SJCRH30 (cell line): ENCODE results near the gene ZNF385B. TPM values are rescaled to one million over a fixed set of nuclear protein-coding genes. Genes with fewer than 3 reads are reported as not detected.

Experiments
- DNase-seq, 2 experiments: peaks; one replicate each; pipeline ENCODE4 v3.0.0-alpha.2; 2015 to 2020
- H3K27ac ChIP-seq: fragments of 250-450 bp; sonication (Bioruptor Pico); 2 replicates; pipeline ENCODE4 v1.5.1; 2020; ENCODE audit warnings: mild to moderate bottlenecking, moderate library complexity
- H3K27me3 ChIP-seq: fragments of 250-450 bp; sonication (Bioruptor Pico); 2 replicates; pipeline ENCODE4 v1.5.1; 2020; ENCODE audit warnings: mild to moderate bottlenecking, moderate library complexity
- H3K36me3 ChIP-seq: fragments of 250-450 bp; sonication (Bioruptor Pico); 2 replicates; pipeline ENCODE4 v1.5.1; 2020; ENCODE audit warnings: mild to moderate bottlenecking, moderate library complexity
- H3K4me1 ChIP-seq: fragments of 250-450 bp; sonication (Bioruptor Pico); 2 replicates; pipeline ENCODE4 v1.5.1; 2020; ENCODE audit warnings: mild to moderate bottlenecking, moderate library complexity
- H3K4me3 ChIP-seq: fragments of 250-450 bp; sonication (Bioruptor Pico); 2 replicates; pipeline ENCODE4 v1.5.1; 2020; ENCODE audit warnings: mild to moderate bottlenecking, moderate library complexity
- H3K9me3 ChIP-seq: fragments of 250-450 bp; sonication (Bioruptor Pico); replicated peaks from 2 replicates; pipeline ENCODE4 v1.5.1; 2020; ENCODE audit warnings: mild to moderate bottlenecking, moderate library complexity
- total RNA-seq: library from RNA; depleted of rRNA; stranded (reverse); fragments of >200 nt; shearing (Covaris generic); gene quantifications from 2 replicates; pipeline ENCODE4 v1.2.3, GENCODE V29; 2014

Gene ZNF385B
- total RNA-seq, 1 experiment from 2014 or later, result 2.1 TPM

GRCh38 chr2:179769323-179769722, 92.1 kb downstream of the ZNF385B start:
- Histone ChIP-seq H3K4me1 (no peaks in the 10 kb centered on the region), H3K27me3 (no peaks in the 10 kb centered on the region), H3K36me3 (no peaks in the 10 kb centered on the region), H3K9me3 (no peaks in the 10 kb centered on the region), H3K27ac (no peak overlapping the region), H3K4me3 (no peak overlapping the region)
- no peak for DNase-seq

- no peaks in the 10 kb centered on the region for H3K36me3 ChIP-seq
- no peak for DNase-seq
- no peak overlapping the region for H3K27ac ChIP-seq
- H3K9me3 ChIP-seq, result no peaks in the 10 kb centered on the region
- H3K4me3 ChIP-seq, result no peak overlapping the region
- H3K27me3 ChIP-seq, result no peaks in the 10 kb centered on the region
- H3K4me1 ChIP-seq, result no peaks in the 10 kb centered on the region
Observed at GRCh38 chr2:179768765-179769164, 92.6 kb downstream of the ZNF385B start.

- H3K4me3 ChIP-seq, result no peak overlapping the region
- H3K4me1 ChIP-seq, result no peaks in the 10 kb centered on the region
- no peaks in the 10 kb centered on the region for H3K36me3 ChIP-seq
Observed at GRCh38 chr2:179765666-179766065, 95.7 kb downstream of the ZNF385B start.

GRCh38 chr2:179764710-179765109, 96.7 kb downstream of the ZNF385B start:
- no peak overlapping the region for H3K27ac ChIP-seq
- H3K4me1 ChIP-seq, result no peaks in the 10 kb centered on the region
- H3K36me3 ChIP-seq, result no peaks in the 10 kb centered on the region
- no peak overlapping the region for H3K4me3 ChIP-seq
- H3K27me3 ChIP-seq, result no peaks in the 10 kb centered on the region
- H3K9me3 ChIP-seq, result no peaks in the 10 kb centered on the region
- DNase-seq, result no peak

More at GRCh38 chr2:179765666-179766065, 95.7 kb downstream of the ZNF385B start:
- Histone ChIP-seq H3K27me3 (no peaks in the 10 kb centered on the region), H3K27ac (no peak overlapping the region), H3K9me3 (no peaks in the 10 kb centered on the region)
- DNase-seq, result no peak

- no peak for DNase-seq
- Histone ChIP-seq H3K9me3 (no peaks in the 10 kb centered on the region; the same call in 1 of the 2 replicates), H3K27ac (no peak overlapping the region), H3K4me1 (no peaks in the 10 kb centered on the region), H3K36me3 (no peaks in the 10 kb centered on the region), H3K27me3 (no peaks in the 10 kb centered on the region), H3K4me3 (no peak overlapping the region)
Observed at GRCh38 chr2:179758636-179759035, 102.8 kb downstream of the ZNF385B start.

GRCh38 chr2:179751163-179751809, 110.1 kb downstream of the ZNF385B start:
- no peak overlapping the region for H3K27ac ChIP-seq
- H3K9me3 ChIP-seq, result no peaks in the 10 kb centered on the region
- H3K36me3 ChIP-seq, result no peaks in the 10 kb centered on the region
- peaks cover 2% of the 10 kb centered on the region; the same call in 1 of the 2 replicates for H3K4me1 ChIP-seq
- peak in 1 of 2 experiments; percentile 45 for DNase-seq
- no peaks in the 10 kb centered on the region for H3K27me3 ChIP-seq
- no peak overlapping the region for H3K4me3 ChIP-seq

GRCh38 chr2:179749210-179749609, 112.2 kb downstream of the ZNF385B start:
- Histone ChIP-seq H3K4me3 (no peak overlapping the region), H3K27ac (no peak overlapping the region), H3K9me3 (no peaks in the 10 kb centered on the region), H3K36me3 (no peaks in the 10 kb centered on the region), H3K4me1 (peaks cover 2% of the 10 kb centered on the region; the same call in 1 of the 2 replicates), H3K27me3 (no peaks in the 10 kb centered on the region)
- peak; percentile 9 to 23 for DNase-seq

GRCh38 chr2:179746981-179747380, 114.4 kb downstream of the ZNF385B start:
- H3K4me1 ChIP-seq, result peaks cover 2% of the 10 kb centered on the region; the same call in 1 of the 2 replicates
- H3K9me3 ChIP-seq, result no peaks in the 10 kb centered on the region; the same call in 1 of the 2 replicates
- H3K36me3 ChIP-seq, result no peaks in the 10 kb centered on the region
- no peak overlapping the region for H3K27ac ChIP-seq
- no peaks in the 10 kb centered on the region for H3K27me3 ChIP-seq
- DNase-seq, result no peak
- no peak overlapping the region for H3K4me3 ChIP-seq

- H3K4me1 ChIP-seq, result peaks cover 2% of the 10 kb centered on the region; the same call in 1 of the 2 replicates
- peak in 1 of 2 experiments; percentile 12 for DNase-seq
- no peaks in the 10 kb centered on the region; the same call in 1 of the 2 replicates for H3K9me3 ChIP-seq
- no peak overlapping the region for H3K4me3 ChIP-seq
- H3K36me3 ChIP-seq, result no peaks in the 10 kb centered on the region
- H3K27ac ChIP-seq, result no peak overlapping the region
- H3K27me3 ChIP-seq, result no peaks in the 10 kb centered on the region
Observed at GRCh38 chr2:179745635-179746256, 115.7 kb downstream of the ZNF385B start.

GRCh38 chr2:179744401-179744800, 117.0 kb downstream of the ZNF385B start:
- no peaks in the 10 kb centered on the region; the same call in 1 of the 2 replicates for H3K9me3 ChIP-seq
- no peaks in the 10 kb centered on the region for H3K27me3 ChIP-seq
- peaks cover 2% of the 10 kb centered on the region; the same call in 1 of the 2 replicates for H3K4me1 ChIP-seq
- H3K36me3 ChIP-seq, result no peaks in the 10 kb centered on the region
- no peak for DNase-seq
- H3K27ac ChIP-seq, result no peak overlapping the region
- H3K4me3 ChIP-seq, result no peak overlapping the region

GRCh38 chr2:179741317-179741716, 120.1 kb downstream of the ZNF385B start:
- Histone ChIP-seq H3K27me3 (no peaks in the 10 kb centered on the region), H3K9me3 (no peaks in the 10 kb centered on the region; the same call in 1 of the 2 replicates), H3K4me1 (no peaks in the 10 kb centered on the region), H3K27ac (no peak overlapping the region), H3K4me3 (no peak overlapping the region), H3K36me3 (no peaks in the 10 kb centered on the region)
- DNase-seq, result no peak

- no peaks in the 10 kb centered on the region for H3K36me3 ChIP-seq
- DNase-seq, result no peak
- H3K27ac ChIP-seq, result no peak overlapping the region
- H3K27me3 ChIP-seq, result no peaks in the 10 kb centered on the region
- H3K4me3 ChIP-seq, result no peak overlapping the region
- no peaks in the 10 kb centered on the region for H3K4me1 ChIP-seq
- no peaks in the 10 kb centered on the region for H3K9me3 ChIP-seq
Observed at GRCh38 chr2:179729966-179730365, 131.4 kb downstream of the ZNF385B start.

GRCh38 chr2:179726461-179727180, 134.8 kb downstream of the ZNF385B start:
- Histone ChIP-seq H3K36me3 (no peaks in the 10 kb centered on the region), H3K27me3 (no peaks in the 10 kb centered on the region), H3K4me1 (peaks cover 6% of the 10 kb centered on the region), H3K4me3 (no peak overlapping the region), H3K27ac (no peak overlapping the region), H3K9me3 (no peaks in the 10 kb centered on the region; the same call in 1 of the 2 replicates)
- DNase-seq, result no peak

- peaks cover 6% of the 10 kb centered on the region for H3K4me1 ChIP-seq
- no peaks in the 10 kb centered on the region for H3K27me3 ChIP-seq
- H3K27ac ChIP-seq, result no peak overlapping the region
- no peaks in the 10 kb centered on the region; the same call in 1 of the 2 replicates for H3K9me3 ChIP-seq
- H3K36me3 ChIP-seq, result no peaks in the 10 kb centered on the region
- DNase-seq, result no peak
- H3K4me3 ChIP-seq, result no peak overlapping the region
Observed at GRCh38 chr2:179724403-179724802, 137.0 kb downstream of the ZNF385B start.
